Kidney glomerular epithelial cell (primary cell): ENCODE data around the gene NMB.

Source experiments
- DNase-seq: peaks from one replicate; lab custom pipeline; 2025; lab: John Stamatoyannopoulos, UW

Gene NMB

DNA sequence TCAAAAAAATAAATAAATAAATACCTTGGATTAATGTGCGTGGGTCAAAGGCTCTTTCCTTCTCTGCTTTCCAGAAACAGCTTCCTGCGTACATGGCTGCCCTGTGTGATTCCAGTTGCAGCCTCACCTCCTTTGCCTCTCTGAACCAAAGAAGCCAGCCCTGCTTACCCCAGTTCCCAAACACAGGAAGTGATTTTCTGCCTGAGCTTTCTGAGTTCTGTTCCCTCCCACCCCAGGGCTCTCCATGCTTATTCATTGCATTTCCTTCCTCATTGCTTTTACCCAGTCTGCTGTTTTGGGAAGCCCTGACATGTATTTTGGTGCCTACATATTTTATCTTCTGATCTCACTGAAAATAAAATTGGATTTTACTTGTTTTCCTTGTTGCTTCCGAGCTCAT lies 41.8 kb downstream of the NMB start:
- DNase-seq, result no peak

DNA sequence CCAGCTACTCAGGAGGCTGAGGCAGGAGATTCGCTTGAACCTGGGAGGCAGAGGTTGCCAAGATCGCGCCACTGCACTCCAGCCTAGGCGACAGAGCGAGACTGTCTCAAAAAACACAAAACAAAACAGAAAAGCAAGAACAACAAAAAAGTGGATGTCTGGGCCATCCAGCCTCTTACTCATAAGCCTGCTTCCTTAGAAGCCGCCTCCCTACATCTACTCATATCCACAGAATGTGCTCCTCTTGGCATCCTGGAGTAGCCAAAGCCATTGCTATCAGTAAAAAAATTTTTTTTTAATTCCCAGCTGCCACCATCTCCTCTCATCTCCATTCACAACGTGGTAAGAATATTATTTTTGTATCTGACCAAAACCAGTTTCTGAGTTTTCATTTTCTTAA lies 46.4 kb downstream of the NMB start:
- DNase-seq, result no peak

DNA sequence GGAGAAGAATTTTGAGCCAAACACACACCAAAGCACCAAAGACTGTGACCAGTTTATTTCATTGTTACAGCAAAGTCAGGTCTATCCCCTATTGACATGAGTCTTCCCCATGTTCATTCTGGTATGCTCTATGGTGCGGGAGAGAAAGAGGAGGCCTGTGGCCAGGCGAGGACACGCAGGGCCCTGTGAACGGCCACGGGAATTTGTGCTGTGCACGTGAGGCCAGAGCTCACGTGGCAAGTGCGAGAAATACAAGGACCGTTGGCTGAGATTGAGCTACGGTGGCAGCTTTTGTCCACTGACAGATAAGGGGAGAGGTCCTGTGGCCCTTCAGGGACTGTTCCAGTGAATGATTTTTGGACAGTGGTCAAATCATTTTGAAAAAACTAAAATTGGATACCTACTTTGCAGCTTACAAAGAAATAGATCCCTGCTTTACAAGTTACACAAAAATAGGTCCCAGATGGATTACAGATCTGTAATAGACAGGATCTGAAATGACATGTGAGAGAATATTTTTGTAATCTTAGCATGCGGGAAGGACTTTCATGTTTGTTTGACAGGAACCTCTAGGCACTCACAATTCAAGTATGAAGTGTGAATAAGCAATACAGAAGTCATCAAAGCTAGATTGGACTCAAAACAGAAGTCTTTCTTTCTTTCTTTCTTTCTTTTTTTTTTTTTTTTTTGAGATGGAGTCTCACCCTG lies 48.0 kb downstream of the NMB start:
- DNase-seq, result no peak

DNA sequence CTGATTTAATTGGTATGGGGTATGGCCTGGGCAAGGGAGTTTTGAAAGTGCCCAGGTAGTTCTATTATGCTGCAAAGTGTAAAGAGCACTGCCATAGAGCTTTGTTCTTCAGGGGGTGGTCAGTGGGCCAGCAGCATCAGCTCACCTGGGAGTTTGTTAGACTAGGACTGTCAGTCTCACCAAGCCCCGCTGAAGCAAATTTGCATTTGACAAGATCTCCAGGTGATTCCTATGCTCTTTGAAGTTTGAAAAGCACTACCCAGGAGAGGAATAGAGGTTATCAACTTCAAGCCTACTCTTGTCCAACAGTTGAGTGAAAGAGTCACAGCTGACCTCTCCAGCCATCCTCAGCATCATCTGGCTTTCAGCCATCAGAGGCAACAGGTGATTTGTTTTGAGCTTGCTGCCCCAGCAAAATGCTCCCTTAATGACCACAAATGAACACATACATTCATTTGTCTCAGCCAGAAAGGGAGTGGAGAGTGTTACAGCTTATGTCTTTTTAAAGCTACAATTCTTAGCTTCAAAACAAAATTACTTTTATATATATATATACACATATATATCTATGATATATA lies 49.2 kb downstream of the NMB start:
- no peak for DNase-seq

DNA sequence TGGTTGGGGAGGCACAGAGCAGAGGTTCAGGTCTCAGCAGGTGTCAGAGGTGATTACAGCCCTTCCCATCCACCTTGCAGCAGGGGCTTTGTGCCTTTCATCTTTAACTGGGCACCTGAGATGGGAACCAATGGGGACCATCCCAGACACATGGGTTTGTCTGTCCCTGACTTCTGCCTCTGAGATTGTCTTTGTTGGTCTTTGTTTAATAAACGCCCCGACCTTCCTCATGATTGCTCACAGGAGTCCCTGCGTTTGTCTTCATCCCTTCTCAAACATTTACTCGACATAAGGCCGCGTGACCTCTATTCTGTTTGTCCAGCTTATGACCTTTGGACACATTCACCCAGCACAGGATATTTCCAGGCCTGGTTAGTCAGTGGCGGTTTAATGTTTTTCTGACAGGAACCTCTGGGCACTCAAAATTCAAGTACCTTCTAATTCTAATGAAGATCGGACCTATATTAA lies 51.3 kb downstream of the NMB start:
- no peak for DNase-seq

DNA sequence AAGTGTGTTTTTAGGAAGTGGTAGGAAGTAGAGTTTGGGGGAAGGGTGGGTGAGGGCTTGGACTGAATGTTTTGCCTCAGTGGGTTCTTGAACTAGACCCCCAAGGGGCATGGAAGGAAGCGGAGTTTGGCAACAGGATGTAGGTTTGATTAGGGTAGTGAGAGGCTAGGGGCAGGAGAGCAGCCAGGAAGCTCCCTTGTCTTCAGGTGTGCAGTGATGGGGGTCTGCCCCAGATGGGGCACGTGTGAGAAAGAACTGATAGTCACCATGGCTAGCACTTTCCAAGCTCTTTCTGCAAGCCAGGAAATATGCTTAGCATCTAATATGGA lies 52.5 kb downstream of the NMB start:
- DNase-seq, result no peak
